H1 (cell line): Measurements from ENCODE around the gene SMYD5. TPM values are rescaled to one million over a fixed set of nuclear protein-coding genes. Genes with fewer than 3 reads are reported as not detected.
A peak's percentile ranks its signal among the peaks of the same experiment; 100 is the strongest.

Experiments
- CTCF ChIA-PET: fragments of 300-600 bp; sonication (Branson Sonifier 250); formaldehyde crosslinking; loops from one replicate; lab custom pipeline; 2021; ENCODE audit not compliant: partially characterized antibody; lab: Charles Lee
- POLR2A ChIA-PET: fragments of 300-600 bp; sonication (Branson Sonifier 250); formaldehyde crosslinking; loops from one replicate; lab custom pipeline; 2021; ENCODE audit warnings: inconsistent platforms; ENCODE audit not compliant: partially characterized antibody; lab: Charles Lee
- DNase-seq, 2 experiments: peaks; one replicate each; pipeline versions ENCODE4 v3.0.0 to v3.0.0-alpha.2; 2010 to 2022; ENCODE audit warnings: low spot score in 2 of 2, low read depth in 1 of 2, mixed read lengths in 1 of 2
- FAIRE-seq: peaks from 2 replicates; lab custom pipeline; 2011; peaks lifted over from hg19 to GRCh38; lab: Jason Lieb, UNC
- H2AFZ ChIP-seq: 2 replicates; pipeline ENCODE4 v1.8.1; 2012; ENCODE audit warnings: low read length, inconsistent platforms
- H2AK5ac ChIP-seq: 2 replicates; pipeline ENCODE4 v1.6.1; 2013; ENCODE audit warnings: low read depth, low read length
- H2BK120ac ChIP-seq: replicated peaks from 2 replicates; pipeline ENCODE3; 2013; ENCODE audit warnings: low read depth, low read length, inconsistent platforms
- H2BK12ac ChIP-seq: 2 replicates; pipeline ENCODE4 v1.6.1; 2013; ENCODE audit warnings: low read depth, low read length
- H2BK15ac ChIP-seq: 2 replicates; pipeline ENCODE4 v1.6.1; 2013; ENCODE audit warnings: low read length
- H2BK20ac ChIP-seq: 2 replicates; pipeline ENCODE4 v1.6.1; 2013; ENCODE audit warnings: low read length
- H2BK5ac ChIP-seq: 2 replicates; pipeline ENCODE4 v1.6.1; 2013; ENCODE audit warnings: low read depth, low read length
- H3K14ac ChIP-seq: 2 replicates; pipeline ENCODE4 v1.6.1; 2013; ENCODE audit warnings: inconsistent platforms; ENCODE audit not compliant: insufficient read length
- H3K18ac ChIP-seq: 2 replicates; pipeline ENCODE4 v1.6.1; 2013; ENCODE audit warnings: low read length; ENCODE audit errors: extremely low read depth
- H3K23ac ChIP-seq: 2 replicates; pipeline ENCODE4 v1.6.1; 2013; ENCODE audit warnings: inconsistent platforms; ENCODE audit not compliant: insufficient read length
- H3K23me2 ChIP-seq: 2 replicates; pipeline ENCODE4 v1.6.1; 2013; ENCODE audit warnings: low read depth, low read length
- H3K27ac ChIP-seq: 2 replicates; pipeline ENCODE4 v1.6.1; 2011; ENCODE audit warnings: low read depth, low read length, inconsistent platforms
- H3K27me3 ChIP-seq, 4 experiments: replicated peaks in 1 of 4; 1 replicate in 1 of 4; 2 replicates in 3 of 4; pipeline versions ENCODE4 v1.6.1 to v1.8.1; 2011 to 2013; ENCODE audit warnings: low read length in 3 of 4, mild to moderate bottlenecking in 3 of 4, inconsistent platforms in 2 of 4, mixed read lengths in 2 of 4, moderate library complexity in 1 of 4; ENCODE audit not compliant: control insufficient read depth in 3 of 4, insufficient read depth in 3 of 4; ENCODE audit errors: extremely low read depth in 1 of 4
- H3K36me3 ChIP-seq, 4 experiments: 2 replicates each; pipeline versions ENCODE4 v1.6.1 to v1.8.1; 2011 to 2013; ENCODE audit warnings: mild to moderate bottlenecking in 4 of 4, low read length in 3 of 4, moderate library complexity in 2 of 4, control low read depth in 1 of 4, inconsistent platforms in 1 of 4; ENCODE audit not compliant: insufficient read depth in 4 of 4, control insufficient read depth in 2 of 4
- H3K4ac ChIP-seq: replicated peaks from 2 replicates; pipeline ENCODE3; 2013; ENCODE audit warnings: low read length, low read depth, mixed read lengths, inconsistent platforms; ENCODE audit not compliant: insufficient read length
- H3K4me1 ChIP-seq, 4 experiments: replicated peaks in 1 of 4; 1 replicate in 1 of 4; 2 replicates in 3 of 4; pipeline versions ENCODE4 v1.6.1 to v1.8.1; 2011 to 2013; ENCODE audit warnings: low read length in 3 of 4, inconsistent platforms in 2 of 4, mixed read lengths in 1 of 4; ENCODE audit not compliant: insufficient read depth in 4 of 4, control insufficient read depth in 3 of 4
- H3K4me2 ChIP-seq, 2 experiments: 2 replicates each; pipeline versions ENCODE4 v1.6.1 to v1.8.1; 2011 to 2013; ENCODE audit warnings: low read depth in 2 of 2, low read length in 2 of 2, control low read depth in 1 of 2, inconsistent platforms in 1 of 2, mild to moderate bottlenecking in 1 of 2; ENCODE audit not compliant: insufficient read depth in 1 of 2
- H3K4me3 ChIP-seq, 4 experiments: fragments of 200-600, 300-600 bp in 1 of 4; sonication (generic), shearing (Covaris generic), sonication (Bioruptor Twin) in 1 of 4; 2 replicates each; pipeline versions ENCODE4 v1.5.1 to v1.8.1; 2011 to 2016; ENCODE audit warnings: low read length in 4 of 4, low read depth in 3 of 4, control low read depth in 2 of 4, inconsistent platforms in 2 of 4, mild to moderate bottlenecking in 2 of 4, mixed read lengths in 1 of 4, moderate library complexity in 1 of 4; ENCODE audit not compliant: insufficient read depth in 2 of 4; ENCODE audit errors: extremely low read depth in 1 of 4
- H3K56ac ChIP-seq: replicated peaks from 2 replicates; pipeline ENCODE3; 2013; ENCODE audit warnings: low read depth, mild to moderate bottlenecking, mixed read lengths, low read length, inconsistent platforms; ENCODE audit not compliant: insufficient read length
- H3K79me1 ChIP-seq: 2 replicates; pipeline ENCODE4 v1.6.1; 2013; ENCODE audit warnings: low read depth, low read length, control low read depth
- H3K79me2 ChIP-seq, 2 experiments: 2 replicates each; pipeline versions ENCODE4 v1.6.1 to v1.8.1; 2012 to 2013; ENCODE audit warnings: low read length in 2 of 2, mild to moderate bottlenecking in 2 of 2, inconsistent platforms in 1 of 2; ENCODE audit not compliant: insufficient read depth in 2 of 2, control insufficient read depth in 1 of 2
- H3K9ac ChIP-seq, 4 experiments: replicated peaks in 1 of 4; 1 replicate in 1 of 4; 2 replicates in 3 of 4; pipeline versions ENCODE4 v1.6.1 to v1.8.1; 2011 to 2013; ENCODE audit warnings: low read depth in 3 of 4, low read length in 3 of 4, control low read depth in 2 of 4, mild to moderate bottlenecking in 2 of 4, moderate library complexity in 2 of 4, inconsistent platforms in 1 of 4; ENCODE audit errors: extremely low read depth in 1 of 4
- H3K9me3 ChIP-seq, 2 experiments: 2 replicates each; pipeline versions ENCODE4 v1.6.1 to v1.8.1; 2012 to 2013; ENCODE audit warnings: mild to moderate bottlenecking in 2 of 2, moderate library complexity in 2 of 2, control low read depth in 1 of 2, inconsistent platforms in 1 of 2, low read depth in 1 of 2, low read length in 1 of 2, mixed read lengths in 1 of 2; ENCODE audit not compliant: insufficient read depth in 2 of 2
- H4K20me1 ChIP-seq, 2 experiments: replicated peaks in 1 of 2; 2 replicates each; pipeline versions ENCODE3 to v1.8.1; 2011 to 2013; ENCODE audit warnings: inconsistent platforms in 2 of 2, low read length in 2 of 2, mild to moderate bottlenecking in 1 of 2; ENCODE audit not compliant: insufficient read depth in 2 of 2, control insufficient read depth in 1 of 2
- H4K5ac ChIP-seq: 2 replicates; pipeline ENCODE4 v1.6.1; 2013; ENCODE audit warnings: low read length, low read depth, mixed read lengths, inconsistent platforms; ENCODE audit not compliant: insufficient read length
- H4K8ac ChIP-seq: 2 replicates; pipeline ENCODE4 v1.8.0; 2013; ENCODE audit warnings: mild to moderate bottlenecking, moderate library complexity, low read length, inconsistent platforms; ENCODE audit not compliant: insufficient read depth; ENCODE audit errors: extremely low read depth
- H4K91ac ChIP-seq: replicated peaks from 2 replicates; pipeline ENCODE3; 2013; ENCODE audit warnings: low read length, mixed read lengths, inconsistent platforms; ENCODE audit not compliant: insufficient read length
- EZH2 ChIP-seq: fragments of 200-600 bp; sonication (generic); IDR thresholded peaks from 2 replicates; pipeline ENCODE4 v1.7.1; 2012; ENCODE audit warnings: low read depth, mild to moderate bottlenecking, moderate library complexity, low read length, inconsistent platforms; ENCODE audit not compliant: severe bottlenecking
- USF2 ChIP-seq: IDR thresholded peaks from 2 replicates; pipeline ENCODE4 v1.6.1; 2011; ENCODE audit warnings: low read length, improper control_type of control experiment
- WGBS, 2 experiments: shearing (Covaris generic) in 1 of 2; methylation state at CpG; one replicate each; pipeline versions ENCODE4 v1.1.6 to v1.1.7; 2013 to 2015; ENCODE audit warnings: low lambda C conversion rate in 2 of 2, mixed read lengths in 2 of 2, inconsistent platforms in 1 of 2, low coverage in 1 of 2, missing lambda C conversion rate in 1 of 2; ENCODE audit not compliant: insufficient replicate concordance in 2 of 2, insufficient coverage in 1 of 2, insufficient read length in 1 of 2; ENCODE audit errors: extremely low coverage in 1 of 2, missing lambda C conversion rate in 1 of 2; 5-methylcytosine and 5-hydroxymethylcytosine counted together
- polyA plus RNA-seq, 7 experiments: library from polyadenylated mRNA; depleted of rRNA in 3 of 7; stranded (reverse) in 5 of 7; unstranded in 2 of 7; fragments of >200 nt in 5 of 7; fragments of 200-250 nt in 2 of 7; gene quantifications; 1 replicate in 5 of 7; 2 replicates in 1 of 7; 4 replicates in 1 of 7; pipeline versions ENCODE4 v1.2.1 to v1.2.3, GENCODE V29; 2011 to 2013; ENCODE audit warnings: missing spikeins in 2 of 7, mixed read lengths in 2 of 7
- total RNA-seq: library from RNA; stranded (reverse); fragmentation: NEBNext Ultra II Directional; extraction: Animal tissue kit (Norgen Biotek cat#: 25700); gene quantifications from 2 replicates; pipeline ENCODE4 v1.2.1, GENCODE V29; 2021

The SMYD5 gene
- total and polyA plus RNA-seq, 2 of the 8 experiments (the other 6 are each of a cell fraction or from before 2014, with no cell fraction given) = 35.2 to 56.7 TPM

- FAIRE-seq (no peak), DNase-seq (no peak)
- Histone ChIP-seq H3K14ac (no peak overlapping the region), H2BK20ac (no peak overlapping the region; the same call in 1 of the 2 replicates), H2AFZ (peak overlapping the region; percentile 68), H3K4me1 (peaks cover 2 to 23% (median 11%) of the 10 kb centered on the region in 4 experiments; a peak in 6 of 7 replicates), H4K20me1 (peaks cover 4 to 6% of the 10 kb centered on the region in 2 experiments), H3K36me3 (no peaks in the 10 kb centered on the region), H2BK15ac (0 out of 2 replicates have a peak overlapping the region, but pooled peaks have one; percentile 40), H2BK5ac (0 out of 2 replicates have a peak overlapping the region, but pooled peaks have one; percentile 39), H3K56ac (no peak overlapping the region), H2AK5ac (no peak overlapping the region), H3K79me1 (no peaks in the 10 kb centered on the region), H4K91ac (no peak overlapping the region), H3K4me3 (peak overlapping the region; percentile 18 to 64 (median 49)), H3K79me2 (no peaks in the 10 kb centered on the region), H3K4me2 (peak overlapping the region; percentile 7 to 84), H3K27me3 (peaks cover 22 to 54% (median 45%) of the 10 kb centered on the region in 4 experiments), H4K8ac (no peak overlapping the region; the same call in 1 of the 2 replicates), H3K4ac (no peak overlapping the region), H4K5ac (no peak overlapping the region), H3K18ac (no peak overlapping the region; the same call in 1 of the 2 replicates), H3K23me2 (peaks cover 23% of the 10 kb centered on the region; the same call in 1 of the 2 replicates), H3K9ac (no peak overlapping the region), H3K27ac (no peak overlapping the region), H2BK120ac (no peak overlapping the region), H2BK12ac (peak overlapping the region; percentile 92; the same call in 1 of the 2 replicates), H3K9me3 (no peaks in the 10 kb centered on the region), H3K23ac (no peak overlapping the region)
- POLR2A ChIA-PET = interaction anchor here (0.6 to 1.5 kb wide), 5 partner anchors 18 to 159 kb away, joined by 3 to 6 read pairs (median 3); no protein-coding TSS in a partner anchor
- TF ChIP-seq USF2 = no peak
- peak; percentile 67 for TF ChIP-seq EZH2
- CTCF ChIA-PET = interaction anchor here (0.9 to 6.5 kb wide), 10 partner anchors 14 to 288 kb away, joined by 3 to 92 read pairs (median 6); partner anchors contain the start of genes SMYD5 and SPR
- WGBS, 2 experiments = 10% methylated on average over 24 of the region's 25 CpGs; no CpG with 5 or more reads in 1 of the 2 experiments
These were observed 38.9 kb upstream of the SMYD5 start for GRCh38 chr2:73174941-73175662.
